Stimulated activated CD8-positive, alpha-beta memory T cell treated with anti-CD3 and anti-CD28 coated beads, Interleukin-2, amount 100 ng/mL, for 48 hours (primary cell): ENCODE results near the gene EXD3.

Source experiments
- DNase-seq, 2 donors: peaks; one replicate each; pipeline ENCODE4 v3.0.0-alpha.2; 2020; ENCODE audit warnings: low read depth in 2 of 2

The EXD3 gene

DNA sequence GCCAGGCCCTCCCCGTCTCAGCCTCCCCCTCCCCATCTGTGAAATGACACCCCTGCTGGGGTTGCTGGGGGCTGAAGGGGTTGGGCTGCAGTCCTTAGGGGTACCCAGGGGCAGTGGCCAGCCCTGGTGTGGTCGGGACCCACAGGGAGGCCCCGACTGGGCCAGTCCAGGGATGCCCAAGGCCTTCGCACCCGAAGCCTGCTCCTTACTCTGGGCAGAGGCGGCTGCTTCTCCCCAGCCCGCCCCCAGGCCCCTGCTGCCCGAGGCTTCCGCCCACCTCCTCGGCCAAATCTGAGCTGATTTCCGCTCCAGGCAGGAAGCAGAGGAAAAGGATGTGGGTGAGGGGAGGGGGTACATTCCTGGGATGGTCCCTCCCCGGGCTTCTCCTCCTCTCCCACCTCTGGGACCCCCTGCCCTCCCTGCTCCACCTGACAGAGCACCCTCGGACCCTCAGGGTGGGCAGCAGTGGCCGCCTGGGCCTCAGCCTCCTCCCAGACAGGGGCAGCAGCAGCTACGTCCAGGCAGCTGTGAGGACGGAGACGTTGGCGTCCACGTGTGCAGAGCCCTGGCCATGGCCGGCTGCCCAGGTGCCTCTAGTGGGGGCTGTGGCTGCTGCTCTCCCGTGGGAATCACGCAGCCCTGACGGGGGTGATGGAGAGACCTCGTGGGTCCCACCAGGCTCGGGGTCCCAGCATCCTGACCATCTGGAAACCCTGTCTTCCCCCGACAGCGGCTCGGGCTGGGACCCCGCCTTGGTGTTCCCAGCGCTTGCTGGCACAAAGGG lies 116.7 kb downstream of the EXD3 start:
- DNase-seq, result no peak

DNA sequence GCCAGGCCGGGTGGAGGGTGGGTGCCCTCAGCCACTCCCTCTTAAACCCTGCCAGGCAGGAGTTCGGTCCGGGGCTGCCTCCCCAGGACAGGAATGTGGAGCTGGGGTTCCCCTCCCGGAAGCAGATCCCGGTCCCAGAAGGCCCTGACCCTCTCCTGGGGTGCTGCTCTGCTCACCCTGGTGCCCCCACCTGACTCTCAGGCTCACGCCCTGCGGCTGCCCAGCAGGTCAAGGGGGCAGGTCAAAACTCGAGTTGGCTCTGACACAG lies 117.2 kb downstream of the EXD3 start:
- DNase-seq, result no peak

DNA sequence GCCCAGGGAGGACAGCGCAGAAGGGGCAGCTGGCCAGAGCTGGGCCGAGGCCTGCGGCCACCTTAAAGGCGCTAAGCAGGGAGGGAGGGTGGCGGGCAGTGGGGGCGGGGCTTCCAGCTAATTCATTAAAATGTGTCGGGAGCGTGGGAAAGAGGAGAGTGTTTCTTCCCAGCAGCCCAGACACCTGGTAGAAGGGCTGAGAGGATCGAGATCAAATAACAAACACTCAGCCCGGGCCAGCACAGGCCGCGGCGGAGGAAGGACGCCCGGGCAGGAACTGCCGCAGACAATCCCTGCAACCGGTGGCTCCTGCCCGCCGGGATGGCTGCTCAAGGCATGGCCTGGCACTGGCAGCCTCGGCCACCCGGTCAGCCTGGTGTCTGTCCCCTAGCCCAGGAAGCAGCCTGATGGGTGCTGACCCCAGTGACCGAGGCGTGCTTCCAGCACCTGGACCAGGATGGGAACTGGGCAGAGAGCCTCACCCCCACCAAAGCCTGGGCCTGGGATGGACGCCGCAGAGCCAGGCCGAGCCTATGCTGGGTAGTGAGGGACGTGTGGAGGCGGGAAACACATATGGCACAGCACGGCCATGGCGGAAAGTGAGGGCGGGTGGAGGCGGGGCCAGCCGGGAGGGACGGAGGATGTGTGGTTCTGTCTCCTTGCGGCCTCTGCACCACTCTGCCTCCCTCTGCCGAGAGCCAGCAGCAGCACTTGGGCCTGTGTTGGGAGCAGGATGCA lies 117.7 kb downstream of the EXD3 start:
- peak; percentile 56 to 59 for DNase-seq

DNA sequence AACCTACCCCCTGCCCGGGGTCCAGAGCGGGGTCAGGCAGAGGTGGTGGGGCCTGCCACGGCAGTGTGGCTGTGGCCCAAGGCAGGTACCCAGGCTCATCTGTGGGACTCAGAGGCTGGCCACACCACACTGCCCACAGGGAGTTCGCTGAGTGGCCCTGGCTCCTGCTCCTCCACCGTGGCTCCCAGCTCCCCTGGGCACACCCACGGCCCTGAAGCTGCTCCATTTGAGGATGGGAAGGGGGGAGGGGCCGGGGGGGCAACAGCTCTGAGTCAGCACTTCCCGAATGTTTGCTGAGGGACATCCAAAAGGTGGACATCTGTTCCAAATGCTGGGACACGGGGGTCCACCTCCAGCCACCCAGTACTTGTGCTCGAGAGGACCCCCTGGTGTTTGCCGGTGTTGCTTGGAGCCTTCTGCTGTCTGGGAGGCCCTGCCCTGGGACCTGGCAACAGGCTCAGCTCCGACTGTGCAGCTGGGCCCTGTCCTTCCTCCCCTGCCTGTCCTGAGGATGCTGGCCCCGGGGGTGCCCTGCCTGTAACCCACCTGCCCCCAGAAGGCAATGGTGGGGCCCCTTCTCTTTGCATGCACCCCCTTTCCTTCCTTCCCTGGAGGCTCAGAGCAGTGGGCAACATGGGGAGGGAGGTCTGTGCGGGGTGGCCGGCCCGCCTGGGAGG lies 118.4 kb downstream of the EXD3 start:
- DNase-seq, result no peak

DNA sequence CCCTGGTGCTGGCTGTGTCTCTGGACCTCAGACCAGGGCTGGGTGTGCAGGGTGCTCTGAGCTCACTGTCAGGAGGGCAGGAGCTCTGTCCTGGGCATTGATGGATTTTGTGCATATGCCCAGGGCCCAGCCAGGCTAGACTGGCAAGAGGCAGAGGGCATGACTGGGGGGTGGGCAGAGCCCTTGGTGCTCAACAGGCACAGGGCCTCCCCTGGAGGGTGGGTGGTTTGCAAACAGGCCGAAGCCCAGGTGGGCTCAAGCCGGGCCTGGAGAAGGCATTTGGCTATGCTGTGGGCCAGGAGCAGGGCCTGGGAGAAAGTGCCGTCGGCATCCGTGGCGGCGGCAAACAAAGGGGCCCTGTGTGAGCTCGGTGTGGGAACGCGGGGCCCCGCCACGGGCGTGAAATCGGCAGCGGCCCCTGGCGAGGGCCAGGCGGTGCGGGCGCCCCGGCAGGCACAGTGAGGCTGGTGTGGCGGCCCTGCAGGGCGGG lies 119.0 kb downstream of the EXD3 start:
- DNase-seq, result no peak

DNA sequence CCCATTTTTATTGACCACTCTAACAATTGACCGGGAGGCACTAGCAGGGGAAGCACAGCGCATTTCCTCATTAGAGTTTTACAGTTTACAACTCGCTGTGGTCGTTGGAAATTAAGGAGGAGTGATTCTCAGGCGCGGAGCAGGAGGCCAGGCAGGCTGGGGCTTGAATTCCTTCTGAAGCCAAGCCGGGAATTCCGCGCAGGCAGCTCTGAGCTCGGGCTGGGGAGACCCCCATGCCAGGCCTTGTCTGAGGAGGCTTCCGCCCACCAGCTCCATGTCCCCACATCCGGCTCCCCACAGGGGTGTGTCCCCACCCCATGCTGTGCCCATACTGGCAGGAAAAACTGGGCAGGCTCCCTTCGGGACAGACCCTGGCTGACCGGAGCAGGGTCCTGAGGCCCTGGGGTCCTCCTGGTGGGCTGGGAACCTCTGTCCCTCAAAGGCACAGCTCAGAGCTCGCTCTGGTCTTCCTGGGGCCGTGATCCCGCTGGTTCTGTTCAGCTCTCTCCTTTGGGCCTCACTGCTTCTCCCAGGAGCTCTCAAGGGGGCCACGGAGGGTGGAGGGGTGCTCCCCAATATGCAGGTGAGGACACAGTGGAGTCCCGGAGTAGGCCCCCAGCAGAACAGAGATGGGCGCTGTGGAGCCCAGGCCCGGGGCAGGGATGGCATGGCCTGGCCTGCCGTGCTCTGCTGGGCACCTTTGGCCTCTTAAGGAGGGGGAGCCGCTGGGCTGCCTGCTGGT lies 119.6 kb downstream of the EXD3 start:
- DNase-seq, result no peak

DNA sequence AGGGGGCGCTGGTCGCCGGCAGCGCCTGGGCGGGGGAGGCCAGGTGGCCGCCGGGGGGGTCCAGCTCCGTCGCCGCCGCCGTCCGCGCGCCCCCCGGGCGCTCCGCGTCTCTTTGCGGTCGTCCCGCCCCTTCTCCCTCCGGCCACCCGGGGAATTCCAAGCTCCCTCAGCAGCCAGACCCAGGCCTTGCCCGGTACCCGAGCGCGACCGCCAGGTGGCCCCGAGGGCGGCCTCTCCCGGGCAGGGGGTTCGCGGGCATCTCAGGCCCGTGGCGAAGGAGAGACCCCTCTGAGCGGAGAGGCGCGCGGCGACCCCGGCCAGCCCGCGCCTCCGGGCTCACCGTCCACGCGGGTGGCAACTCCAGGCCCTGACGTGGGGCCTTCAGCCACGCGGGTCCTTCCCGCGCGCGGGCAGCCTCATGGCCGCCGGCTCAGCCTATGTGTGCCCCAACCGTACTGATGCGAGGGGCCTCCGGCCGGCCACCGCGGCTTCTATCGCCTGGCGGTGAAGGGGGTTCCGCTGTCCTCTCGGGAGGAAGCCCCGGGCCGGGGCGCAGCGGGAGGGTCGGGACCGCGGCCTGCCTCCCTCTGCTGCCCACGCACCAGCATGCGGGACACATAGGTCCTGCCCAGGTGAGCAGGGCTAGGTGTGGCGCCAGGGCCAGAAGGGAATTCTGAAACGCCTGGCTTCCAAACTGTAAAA lies 120.4 kb downstream of the EXD3 start:
- DNase-seq, result no peak

DNA sequence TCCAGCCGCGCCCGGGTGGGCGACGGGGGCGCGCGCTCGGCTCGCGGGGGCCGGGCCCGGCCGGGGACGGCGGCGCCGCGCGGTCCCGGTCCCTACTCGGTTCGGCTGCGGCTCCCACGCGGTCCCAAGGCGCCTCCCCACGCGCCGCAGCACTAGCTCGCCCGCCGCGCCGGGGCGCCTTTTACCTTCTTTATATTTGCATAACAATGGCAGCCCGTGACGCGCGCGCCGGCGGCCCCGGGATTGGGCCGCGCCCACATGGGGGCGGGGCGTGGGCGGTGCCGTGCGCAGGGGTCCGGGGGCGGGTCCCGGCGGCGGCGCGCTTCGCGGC lies 120.9 kb downstream of the EXD3 start, which contains the start of gene NRARP:
Gene NRARP, minus strand, starts transcription at position 154 of the 331 bp plus-strand sequence. CDS start 343 bp downstream, outside the sequence.
- DNase-seq, result peak; percentile 88 to 90

DNA sequence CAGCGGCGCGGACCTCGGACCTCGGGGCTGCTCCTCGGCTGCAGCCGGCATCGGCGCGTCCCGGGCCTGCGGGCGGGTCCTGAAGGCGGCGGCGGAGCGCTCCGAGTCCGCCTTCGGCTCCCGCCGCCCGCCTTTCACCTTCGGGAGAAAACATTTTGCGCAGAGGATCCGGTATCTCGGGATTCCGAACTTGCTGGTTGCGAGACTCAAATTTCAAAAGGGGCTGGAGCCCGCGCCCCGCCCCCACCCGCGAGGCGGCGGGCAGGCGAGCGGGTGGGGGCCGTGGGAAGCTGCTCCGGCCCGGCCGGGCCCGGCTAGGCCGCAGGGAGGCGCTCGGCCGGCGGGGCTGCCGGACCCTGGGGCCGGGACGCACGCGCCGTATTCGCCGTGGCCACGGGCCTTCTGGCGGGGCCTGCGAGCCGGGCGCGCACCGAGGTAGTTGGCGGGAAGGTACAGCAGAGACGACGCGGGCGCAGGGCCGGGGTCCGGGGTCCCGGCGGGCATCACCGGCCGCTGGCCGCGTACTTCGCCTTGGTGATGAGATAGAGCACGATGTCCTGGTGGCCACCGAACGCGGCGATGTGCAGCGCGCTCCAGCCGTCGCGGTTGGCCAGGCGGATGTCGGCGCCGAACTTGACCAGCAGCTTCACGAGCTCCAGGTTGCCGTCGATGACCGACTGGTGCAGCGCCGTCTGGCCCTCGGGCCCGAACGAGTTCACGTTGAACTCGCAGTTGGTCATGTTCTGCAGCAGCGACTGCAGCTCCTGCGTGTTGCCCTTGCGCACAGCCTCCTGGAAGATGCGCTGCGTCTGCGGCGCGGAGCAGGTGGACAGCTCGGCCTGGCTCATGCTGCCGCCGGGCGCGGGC lies 121.6 kb downstream of the EXD3 start:
- no peak for DNase-seq

DNA sequence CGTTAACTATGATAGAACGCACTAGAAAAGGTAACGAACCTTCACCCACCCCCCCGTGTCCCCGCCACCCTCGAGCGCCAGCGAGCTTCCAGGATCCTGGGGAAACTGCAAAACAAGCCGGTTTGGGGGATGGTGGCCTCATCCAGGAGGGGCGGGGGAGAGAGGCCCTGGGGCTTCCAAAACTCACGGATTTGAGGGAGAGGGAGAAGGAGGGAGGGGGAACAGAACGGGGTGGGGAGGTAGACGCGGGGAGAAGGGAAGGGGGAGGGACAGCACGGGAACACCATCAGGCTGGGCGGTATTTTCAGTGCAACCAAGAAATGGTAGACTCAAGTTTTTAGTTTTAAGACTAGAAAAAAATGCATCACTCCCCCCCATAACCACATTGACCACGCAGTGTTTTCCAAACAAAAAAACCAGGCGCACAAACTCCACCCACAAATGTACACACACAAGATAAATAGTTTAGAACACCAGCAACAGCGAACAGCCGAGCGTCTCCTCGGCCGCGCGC lies 122.3 kb downstream of the EXD3 start:
- no peak for DNase-seq

DNA sequence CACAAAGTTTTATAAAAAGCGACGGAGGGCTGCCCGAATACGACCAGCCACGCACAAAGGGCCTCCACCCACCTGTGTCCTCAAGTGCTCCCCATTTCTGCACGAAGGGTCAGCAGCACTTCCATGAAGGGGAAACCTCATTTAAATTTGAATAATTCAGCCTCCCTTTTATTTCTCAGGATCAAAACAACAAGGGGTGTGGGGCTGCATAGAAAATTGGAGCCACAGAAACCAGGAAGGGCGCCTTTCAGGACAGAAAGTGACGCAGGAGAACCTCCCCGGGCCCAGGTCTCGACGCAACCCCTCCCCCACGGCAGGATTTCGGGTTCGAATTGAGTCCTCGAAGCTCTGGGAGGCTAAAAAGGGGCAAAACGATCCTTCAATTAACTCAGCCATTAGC lies 123.0 kb downstream of the EXD3 start:
- DNase-seq, result no peak

DNA sequence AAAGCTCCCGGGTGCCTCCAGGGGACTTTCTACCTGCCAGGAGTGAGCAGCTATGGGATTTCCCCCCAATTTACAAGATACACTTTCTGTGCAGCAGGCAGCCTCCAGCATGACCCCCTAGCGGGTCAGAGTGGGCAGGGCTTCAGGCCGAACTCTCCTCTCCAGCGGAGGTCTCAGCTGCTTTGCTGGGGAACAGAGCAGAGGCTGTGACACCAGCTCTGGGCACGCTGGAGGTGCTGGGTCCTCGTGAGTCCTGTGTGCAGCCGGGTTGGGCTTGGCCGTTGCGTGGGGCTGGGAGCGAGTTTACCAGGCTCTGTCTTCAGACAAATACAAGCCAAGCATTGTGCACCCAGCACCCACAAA lies 123.8 kb downstream of the EXD3 start:
- DNase-seq, result no peak

DNA sequence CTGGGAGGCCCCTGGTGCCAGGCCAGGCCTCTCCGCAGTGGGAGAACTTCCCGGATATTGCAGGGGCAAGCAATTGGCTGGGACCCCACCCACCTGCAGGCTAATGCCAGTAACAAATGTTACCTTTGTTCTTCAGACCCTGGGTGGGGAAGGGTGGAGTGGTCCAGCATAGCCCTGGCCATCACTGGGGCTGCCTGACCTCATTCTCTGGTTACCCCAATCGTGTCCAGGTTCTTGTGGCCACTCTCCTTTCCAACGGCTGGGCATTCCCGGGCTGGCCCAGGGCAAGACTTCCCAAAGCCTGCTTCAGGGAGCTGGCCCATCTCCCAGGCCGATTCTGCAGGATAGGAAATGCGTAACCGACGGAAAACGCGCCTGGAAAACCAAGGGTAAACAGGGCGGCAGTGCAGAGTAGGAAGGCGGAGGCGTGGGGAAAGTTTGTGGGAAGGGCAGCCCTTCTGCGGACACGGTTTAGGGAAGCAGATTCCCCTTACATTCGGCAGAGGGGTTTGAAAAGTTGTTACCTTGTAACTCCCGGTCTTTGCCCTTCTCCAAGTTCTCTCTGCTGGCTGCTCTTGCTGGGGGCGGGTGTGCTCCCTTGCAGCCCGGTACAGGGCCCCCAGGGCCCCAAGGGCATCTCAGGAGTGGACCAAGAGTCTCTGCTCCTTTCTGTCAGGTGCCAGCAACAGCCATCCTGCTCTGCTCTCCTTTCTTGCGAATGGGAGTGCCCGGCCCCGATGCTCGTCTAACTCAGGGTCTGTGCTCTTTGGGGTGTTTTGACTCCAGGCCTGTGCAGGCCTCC lies 124.4 kb downstream of the EXD3 start:
- DNase-seq, result no peak

DNA sequence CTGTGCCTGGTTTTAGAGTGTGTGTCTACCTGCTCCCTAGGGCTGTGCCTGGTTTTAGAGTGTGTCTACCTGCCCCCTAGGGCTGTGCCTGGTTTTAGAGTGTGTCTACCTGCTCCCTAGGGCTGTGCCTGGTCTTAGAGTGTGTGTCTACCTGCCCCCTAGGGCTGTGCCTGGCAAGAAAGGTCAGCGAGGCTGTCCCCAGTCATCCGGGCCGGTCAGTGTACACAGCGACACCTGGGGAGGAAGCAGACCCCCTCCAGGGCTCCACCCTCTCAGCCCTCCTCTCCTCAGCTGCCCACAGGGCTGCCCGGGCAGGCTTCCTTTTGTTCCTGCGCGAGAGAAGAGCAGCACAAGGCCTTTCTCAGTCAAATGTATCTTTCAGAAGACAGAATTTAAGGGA lies 125.0 kb downstream of the EXD3 start:
- no peak for DNase-seq

DNA sequence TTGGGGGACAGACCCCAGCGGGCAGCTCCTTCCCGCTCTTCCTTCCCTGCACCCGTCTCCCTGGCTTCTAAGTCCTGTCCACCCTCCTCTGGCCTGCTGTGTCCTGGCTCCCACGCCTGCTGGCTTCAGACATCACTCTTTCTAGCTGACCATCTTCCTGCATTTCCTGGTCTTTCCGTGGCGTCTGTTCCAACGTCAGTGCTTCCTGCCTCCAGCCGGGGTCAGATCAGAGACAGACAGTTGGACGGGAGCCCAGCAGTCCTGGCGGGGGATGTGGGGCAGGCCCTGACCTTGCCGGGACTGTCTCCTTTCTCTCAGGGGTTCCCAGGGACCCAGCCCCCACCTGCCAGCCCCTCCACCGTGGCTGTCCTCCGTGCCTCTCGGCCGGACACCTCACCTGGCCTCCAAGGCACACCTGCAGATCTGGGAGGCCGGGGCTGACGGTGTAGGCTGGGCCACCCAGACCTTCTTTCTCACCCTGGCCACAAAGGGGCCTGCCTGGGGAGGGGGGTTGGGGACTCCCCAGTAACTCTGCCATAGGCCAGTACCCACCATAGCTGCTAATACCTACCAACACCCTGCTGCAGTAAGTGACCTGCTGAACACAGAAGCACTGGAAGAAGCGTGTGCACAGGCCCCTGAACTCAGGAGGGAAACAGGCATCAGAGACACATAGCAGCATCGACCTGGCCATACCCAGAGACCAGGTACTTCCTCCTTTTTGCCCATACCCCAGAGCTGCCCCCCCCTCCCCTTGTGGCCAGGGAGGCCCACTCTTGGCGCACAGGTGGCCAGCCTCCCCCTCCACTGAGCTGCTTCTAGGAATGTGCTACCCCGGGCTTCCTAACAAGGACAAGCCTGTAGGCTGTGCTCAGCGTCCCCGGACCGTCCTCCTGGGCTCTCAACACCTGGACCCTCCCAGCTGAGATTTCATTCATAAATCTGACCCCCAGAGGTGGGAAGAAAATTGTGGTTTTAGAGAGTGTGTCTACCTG lies 126.0 kb downstream of the EXD3 start:
- no peak for DNase-seq

DNA sequence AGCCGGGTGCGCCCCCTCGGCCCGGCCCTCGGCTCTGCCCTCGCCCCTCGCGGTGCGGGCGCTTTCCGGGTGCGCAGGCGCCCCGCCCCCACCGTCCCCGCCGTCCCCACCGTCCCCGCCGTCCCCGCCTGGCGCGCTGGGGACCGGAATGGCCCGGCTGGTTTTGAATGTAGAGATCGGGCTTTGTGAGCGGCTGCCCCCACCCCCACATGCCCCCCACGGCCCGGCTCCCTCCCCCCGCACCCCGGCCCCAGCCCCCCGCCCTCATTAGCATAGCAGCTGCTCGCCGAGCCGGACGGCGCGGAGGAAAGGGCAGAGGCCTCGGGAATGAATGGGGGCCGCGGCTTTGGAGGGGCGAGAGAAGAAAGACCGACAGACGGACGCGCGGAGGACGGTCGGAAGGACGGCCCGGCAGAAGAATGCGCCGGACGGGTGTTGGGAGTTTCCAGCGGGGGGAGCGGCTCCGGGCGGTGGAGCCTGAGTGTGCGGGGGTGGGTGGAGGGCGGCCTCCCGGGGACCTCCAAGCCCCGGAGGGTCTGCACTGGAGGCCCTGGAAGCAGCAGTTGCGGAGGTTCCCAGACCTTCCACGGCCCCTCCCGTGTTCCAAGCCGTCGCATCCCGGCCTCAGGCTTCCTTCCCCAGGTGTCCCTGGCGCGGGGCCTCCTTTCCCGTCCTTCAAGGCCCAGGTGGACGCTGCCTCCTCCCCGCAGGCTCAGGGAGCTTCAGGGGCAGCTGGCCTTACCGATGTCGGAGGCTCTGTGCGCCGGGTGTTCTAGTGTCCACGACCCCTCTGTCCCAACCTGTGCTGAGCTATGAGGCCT lies 126.9 kb downstream of the EXD3 start:
- DNase-seq, result no peak

DNA sequence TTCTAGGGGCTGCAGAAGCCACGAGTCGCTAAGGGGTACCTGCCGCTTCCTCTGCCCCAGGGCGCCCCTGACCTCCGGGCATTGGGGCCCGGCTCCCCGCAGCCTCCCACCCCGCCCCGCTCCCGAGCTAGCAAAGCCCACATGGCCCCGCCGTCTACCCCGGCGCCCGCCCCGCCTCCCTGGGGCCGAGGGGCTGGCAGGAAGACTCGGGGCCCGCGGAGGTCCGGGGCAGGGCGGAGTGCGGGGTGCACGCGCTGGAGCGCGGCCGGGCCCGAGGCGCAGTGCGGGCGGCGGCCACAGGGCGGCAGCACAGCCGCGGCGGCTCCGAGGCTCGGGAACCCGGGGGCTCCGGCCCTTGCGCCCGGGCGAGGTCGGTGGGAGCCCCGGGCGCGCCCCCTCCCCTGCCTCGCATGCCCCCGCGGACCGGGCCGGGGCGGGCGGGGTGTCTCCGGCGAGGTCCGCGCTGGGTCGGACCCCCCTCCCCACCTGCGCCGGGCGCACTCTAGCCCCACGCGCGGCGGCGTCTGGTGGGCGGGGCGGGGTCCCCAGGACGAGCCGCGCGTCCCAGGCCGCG lies 127.6 kb downstream of the EXD3 start:
- no peak for DNase-seq
